IPS-11a (cell line): ENCODE measurements around the gene B3GNT2.
"Not testable (repeated sequence)": the region's sequence is repeated elsewhere in the genome, so short reads cannot be mapped to it uniquely, and the experiment has no call there.

Experiments
- H3K4me3 ChIP-seq: one replicate; pipeline ENCODE4 v1.5.1; 2013; ENCODE audit warnings: low read depth, low read length, control low read depth

The B3GNT2 gene

DNA sequence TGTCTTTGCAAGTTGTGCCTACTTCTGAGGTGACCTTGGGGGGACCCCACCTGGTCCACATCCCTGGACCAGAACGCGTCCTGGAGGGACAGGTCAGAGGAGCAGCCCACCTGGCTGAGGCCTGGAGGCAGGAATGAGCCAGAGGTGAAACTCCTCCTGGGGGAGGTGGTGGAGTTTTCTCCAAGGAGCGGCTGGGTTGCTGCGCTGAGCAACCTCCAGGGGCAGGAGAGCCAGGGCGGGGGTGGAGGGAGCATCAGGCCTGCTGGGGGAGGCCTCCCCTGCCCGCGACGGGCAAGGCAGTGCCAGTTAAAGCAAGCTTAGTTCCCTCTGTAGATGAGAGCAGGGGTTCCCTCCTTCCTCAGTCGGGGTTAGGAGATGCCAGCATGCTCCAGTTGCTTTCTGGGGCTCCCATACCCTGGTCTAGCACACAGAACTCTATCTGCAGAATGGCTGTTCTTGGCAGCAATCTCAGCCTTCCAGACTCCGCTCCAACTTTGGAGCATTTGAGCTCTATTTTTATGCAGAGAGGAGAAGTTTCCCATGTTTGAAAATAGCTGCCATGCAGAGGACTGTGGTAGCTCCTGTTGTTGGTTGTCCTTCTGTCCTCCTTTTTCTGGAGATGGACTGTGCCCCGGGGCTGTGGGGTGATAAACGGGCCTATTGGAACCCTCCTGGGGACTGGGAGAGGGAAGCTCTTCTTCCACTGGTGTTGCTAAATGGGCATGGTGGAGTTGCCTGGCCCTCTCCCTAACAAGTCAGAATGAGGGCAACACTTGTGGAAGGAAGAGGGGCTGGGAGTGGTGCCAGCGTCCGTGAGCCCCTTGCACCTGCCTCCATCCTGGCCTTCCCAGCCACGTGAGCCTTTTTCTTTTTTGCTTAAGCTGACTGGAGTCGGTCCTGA lies 39.1 kb downstream of the B3GNT2 start:
- H3K4me3 ChIP-seq = no peak overlapping the region

GRCh38 chr2:62236499-62236898 lies 40.6 kb downstream of the B3GNT2 start:
- no peak overlapping the region for H3K4me3 ChIP-seq

DNA sequence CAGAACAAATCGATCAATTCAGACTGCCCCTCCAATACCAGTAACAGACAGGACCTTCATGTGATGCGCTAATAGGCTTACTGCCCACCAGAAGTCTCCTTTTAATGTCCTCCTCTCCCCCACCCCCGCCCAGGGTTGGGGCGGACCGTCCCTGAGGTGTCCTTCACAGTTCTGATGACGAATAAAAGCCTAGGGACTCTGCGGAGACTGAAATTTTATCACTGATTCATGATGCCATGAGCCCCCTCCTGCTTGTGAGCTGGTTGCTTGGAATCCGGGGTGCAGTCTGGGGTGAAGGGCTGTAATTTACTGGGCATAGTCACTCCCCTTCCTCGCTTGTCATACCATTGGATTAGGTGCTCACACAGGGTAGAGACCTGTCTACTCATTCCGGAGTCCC lies 42.3 kb downstream of the B3GNT2 start:
- no peak overlapping the region for H3K4me3 ChIP-seq

DNA sequence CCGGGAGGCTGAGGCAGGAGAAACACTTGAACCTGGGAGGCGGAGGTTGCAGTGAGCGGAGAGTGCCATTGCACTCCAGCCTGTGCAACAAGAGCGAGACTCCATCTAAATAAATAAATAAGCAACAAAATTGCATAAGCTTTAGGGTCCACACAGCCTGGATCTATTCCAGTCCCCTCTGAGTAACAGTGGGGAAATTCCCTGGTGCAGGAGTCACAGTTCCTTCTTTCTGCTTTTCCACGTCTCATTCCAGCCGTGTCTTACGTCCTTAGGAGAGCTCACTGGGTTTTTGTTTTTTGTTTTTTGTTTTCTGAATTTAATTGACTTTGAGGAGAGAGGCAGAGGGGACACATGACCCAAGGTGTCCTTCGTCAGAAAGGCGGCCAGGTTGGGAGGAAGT lies 44.6 kb downstream of the B3GNT2 start:
- H3K4me3 ChIP-seq = no peak overlapping the region

GRCh38 chr2:62243983-62244382 lies 48.1 kb downstream of the B3GNT2 start:
- H3K4me3 ChIP-seq = no peak overlapping the region

DNA sequence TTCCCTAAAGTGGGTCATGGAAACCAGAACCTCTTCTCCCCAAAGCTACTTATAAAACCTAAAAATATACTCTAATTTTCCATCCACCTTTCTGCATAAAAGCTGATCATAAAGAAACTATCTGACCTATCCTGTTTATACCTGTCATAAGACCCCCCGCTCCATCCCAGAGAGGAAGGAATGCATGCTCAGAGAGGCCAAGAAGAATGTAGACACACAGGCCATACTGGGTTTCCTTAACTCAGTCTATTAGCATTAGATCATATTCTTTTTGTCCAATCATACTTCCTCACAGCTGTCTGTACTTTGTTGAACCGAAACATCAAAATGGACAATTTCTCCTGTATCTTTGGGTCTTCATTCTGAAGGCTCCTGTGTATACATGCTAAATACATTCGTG lies 52.3 kb downstream of the B3GNT2 start:
- no peak overlapping the region for H3K4me3 ChIP-seq

GRCh38 chr2:62250239-62250638 lies 54.3 kb downstream of the B3GNT2 start:
- H3K4me3 ChIP-seq = no peak overlapping the region

- H3K4me3 ChIP-seq = no peak overlapping the region
Observed at GRCh38 chr2:62254424-62255266, 58.7 kb downstream of the B3GNT2 start.

DNA sequence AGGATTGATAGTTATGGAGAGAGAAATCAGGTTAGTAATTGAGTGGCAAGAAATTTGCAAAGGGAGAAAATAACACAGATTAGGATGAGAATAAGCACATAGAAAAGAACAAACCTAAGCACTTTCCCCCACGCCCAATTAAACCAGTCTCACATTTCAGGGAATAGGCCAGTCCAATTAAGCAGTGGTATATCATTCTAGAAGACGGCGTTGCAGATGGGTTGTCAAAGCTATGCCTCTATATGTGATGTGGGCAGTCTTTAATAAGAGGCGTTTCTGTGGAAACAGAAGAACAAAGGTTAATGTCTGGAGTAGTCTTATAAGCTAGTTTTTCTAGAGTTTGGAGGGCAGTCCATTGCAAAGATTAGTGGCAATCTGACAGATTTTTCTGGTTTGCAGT lies 61.6 kb downstream of the B3GNT2 start:
- no peak overlapping the region for H3K4me3 ChIP-seq

DNA sequence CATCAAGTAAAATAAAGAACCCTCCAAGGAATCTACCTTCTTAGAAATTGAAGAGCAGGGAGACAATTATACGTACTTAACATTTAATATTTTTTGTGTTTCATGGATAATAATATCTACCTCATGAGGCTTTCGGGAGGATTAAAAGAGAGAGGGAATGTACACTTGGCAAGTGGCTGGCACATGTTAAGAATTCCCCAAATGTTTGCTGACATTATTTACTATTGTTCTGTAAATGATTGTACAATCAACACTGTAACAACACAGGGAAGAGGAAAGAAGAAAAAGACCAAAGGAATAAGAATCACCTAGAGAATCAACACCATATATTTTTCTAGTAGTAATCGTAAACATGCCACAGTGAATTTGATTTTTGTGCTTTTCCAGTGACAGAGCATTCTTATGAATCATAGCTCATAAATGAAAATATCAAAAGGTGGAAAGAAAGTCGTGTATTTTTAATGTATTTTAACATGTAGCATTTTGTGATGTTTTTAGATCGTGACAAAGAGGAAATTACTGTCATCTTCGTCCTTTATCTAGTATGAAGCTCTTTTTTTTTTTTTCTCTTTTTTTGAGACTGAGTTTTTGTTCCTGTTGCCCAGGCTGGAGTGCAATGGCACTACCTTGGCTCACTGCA lies 67.3 kb downstream of the B3GNT2 start:
- H3K4me3 ChIP-seq = no peak overlapping the region

DNA sequence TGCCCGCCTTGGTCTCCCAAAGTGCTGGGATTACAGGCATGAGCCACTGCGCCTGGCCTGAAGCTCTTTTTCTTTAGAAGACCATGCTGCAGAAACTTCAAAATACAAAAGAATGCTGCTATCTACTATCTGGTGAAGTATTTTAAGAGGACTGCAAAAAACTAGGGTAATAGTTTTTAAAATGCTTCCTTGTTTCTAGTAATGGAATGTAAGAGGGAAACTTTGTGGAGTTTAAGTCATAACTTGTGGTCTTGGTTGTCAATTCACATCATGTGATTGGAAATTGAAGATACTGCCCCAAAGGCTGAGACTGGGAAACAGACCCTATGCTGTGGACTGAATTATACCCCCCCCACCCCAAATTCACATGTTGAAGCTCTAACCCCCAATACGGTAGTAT lies 68.3 kb downstream of the B3GNT2 start:
- no peak overlapping the region for H3K4me3 ChIP-seq

DNA sequence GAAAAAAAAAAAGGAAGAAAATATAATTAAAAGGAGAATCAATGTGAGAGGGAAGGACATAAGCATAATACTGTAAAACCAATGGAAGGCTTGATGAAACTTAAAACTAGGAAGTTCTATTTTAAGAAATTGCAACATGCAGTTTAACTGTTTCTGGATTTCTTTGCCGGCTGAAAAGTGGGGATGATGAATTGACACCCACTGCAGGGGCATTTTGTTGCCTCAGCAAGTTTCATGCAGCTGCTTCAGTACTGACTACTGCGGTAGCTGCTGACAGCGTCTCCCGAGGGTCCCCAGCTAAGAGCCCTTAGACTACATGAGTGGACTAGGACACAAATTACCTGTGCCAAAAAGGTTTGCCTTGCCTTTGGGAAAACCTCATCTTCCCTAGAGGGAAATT lies 69.2 kb downstream of the B3GNT2 start:
- no peak overlapping the region for H3K4me3 ChIP-seq

DNA sequence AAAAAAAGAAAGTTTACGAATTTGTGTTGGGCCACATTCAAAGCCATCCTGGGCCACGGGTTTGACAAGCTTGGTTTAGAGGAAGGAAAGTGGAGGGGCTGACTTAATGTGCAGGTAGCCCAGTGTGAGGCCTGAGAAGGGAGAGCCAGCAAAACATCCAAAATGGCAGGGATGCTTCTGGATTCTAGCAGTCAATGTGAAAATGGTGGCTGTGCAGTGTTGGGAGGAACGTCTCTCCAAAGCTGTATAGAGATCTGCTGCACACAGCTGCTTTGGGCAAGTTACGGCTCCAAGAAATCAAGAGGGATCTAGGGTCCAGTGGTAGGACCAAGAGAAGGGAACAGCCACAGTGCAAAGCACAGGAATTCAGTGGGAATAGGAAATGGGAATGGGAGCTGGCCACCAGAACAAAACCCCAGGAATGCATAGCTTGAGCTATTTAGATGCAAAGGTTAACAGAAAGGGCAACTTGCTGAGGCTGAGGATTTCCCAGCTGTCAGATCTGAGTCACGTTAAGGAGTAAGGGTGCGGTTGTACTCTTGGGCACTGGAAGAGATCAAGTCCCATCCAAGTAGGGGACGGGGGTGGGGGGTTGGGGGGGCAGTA lies 70.6 kb downstream of the B3GNT2 start:
- no peak overlapping the region for H3K4me3 ChIP-seq

- H3K4me3 ChIP-seq = no peak overlapping the region
Observed at GRCh38 chr2:62267696-62268095, 71.8 kb downstream of the B3GNT2 start.

DNA sequence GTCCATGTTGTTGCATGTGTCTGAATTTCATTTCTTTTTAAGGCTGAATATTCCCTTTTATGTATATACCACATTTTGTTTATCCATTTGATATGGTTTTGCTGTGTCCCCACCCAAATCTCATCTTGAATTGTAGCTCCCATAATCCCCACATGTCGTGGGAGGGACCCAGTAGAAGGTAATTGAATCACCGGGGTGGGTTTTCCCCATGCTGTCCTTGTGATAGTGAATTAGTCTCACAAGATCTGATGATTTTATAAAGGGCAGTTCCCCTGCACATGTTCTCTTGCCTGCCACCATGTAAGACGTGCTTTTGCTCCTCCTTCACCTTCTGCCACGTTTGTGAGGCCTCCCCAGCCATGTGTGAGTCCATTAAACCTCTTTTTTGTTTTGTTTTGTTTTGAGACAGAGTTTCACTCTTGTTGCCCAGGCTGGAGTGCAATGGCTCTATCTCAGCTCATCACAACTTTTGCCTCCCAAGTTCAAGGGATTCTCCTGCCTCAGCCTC lies 72.8 kb downstream of the B3GNT2 start:
- not testable (repeated sequence) for H3K4me3 ChIP-seq

DNA sequence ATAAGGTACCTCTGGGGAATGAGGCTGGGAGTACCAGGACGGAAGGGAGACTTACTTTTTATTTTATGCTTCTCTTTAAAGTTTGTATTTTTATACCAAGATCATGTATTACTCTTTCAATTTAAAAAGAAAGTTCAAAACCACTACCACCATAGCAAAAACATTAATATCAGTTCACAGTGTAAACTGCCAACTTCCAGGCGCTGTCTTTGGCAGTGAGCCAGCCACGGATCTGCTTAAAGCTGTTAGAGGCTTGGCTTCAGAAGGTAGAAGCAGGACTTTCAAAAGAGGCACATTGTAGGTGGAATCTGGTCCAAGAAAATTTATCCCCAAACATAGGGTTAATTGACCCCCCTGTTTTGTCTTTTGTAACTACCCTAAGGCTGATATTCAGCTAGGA lies 74.8 kb downstream of the B3GNT2 start:
- no peak overlapping the region for H3K4me3 ChIP-seq
